ENCODE measurements around the gene PAPOLA. TPM values are rescaled to one million over a fixed set of nuclear protein-coding genes. Genes with fewer than 3 reads are reported as not detected.

Gene PAPOLA
- total and polyA plus RNA-seq, 9 of the 15 experiments (the other 6 are each of a cell fraction or from before 2014, with no cell fraction given): 51.1 to 199 (median 95.8) TPM

DNA sequence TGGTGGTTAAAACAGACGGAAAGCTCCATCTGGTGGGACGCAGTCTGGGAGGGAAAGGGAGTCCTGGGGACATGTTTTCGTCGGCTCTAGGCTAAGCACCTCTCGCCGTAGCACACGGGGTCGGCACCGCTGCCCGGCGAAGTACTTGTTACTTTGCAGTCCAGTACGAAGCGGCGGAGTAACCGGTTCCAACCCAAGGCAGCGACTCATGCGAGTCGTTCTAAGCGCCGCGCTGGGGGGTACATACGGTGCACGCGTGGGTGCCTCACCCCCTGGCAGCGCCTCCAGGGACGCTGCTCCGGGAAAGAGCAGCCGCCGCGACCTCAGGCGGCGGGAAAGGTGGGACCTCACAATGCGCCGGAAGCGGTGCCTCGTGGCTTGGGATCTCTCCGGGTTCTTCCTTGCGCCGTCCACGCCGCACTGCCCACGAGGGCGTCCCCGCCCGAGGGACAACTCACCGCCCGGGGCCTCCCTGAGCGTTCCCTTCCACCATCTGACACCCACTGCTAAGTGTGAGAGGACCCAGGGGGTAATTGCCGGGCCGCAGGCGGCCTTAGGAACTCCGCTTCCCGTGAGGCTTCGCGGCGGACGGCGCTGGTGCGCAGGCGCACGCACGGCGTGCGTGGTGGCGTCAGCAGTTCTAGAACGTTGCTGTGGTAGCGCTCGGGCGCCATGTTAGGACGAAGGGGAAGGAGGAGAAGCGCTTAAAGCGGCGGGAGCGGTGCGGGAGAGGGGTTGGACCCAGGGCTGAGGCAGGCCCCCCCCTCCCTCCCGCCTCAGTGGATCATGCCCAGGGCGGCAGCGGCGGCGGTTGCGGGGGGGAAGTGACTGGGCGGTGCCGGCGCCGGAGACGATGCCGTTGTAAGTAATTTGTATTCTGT, at the start of gene PAPOLA (continued):
- peak; percentile 88 for TF ChIP-seq HCFC1 (IDR thresholded peaks at IDR 0.05; ENCODE audit: low read depth, low read length)
- TF ChIP-seq, protein P1, sequence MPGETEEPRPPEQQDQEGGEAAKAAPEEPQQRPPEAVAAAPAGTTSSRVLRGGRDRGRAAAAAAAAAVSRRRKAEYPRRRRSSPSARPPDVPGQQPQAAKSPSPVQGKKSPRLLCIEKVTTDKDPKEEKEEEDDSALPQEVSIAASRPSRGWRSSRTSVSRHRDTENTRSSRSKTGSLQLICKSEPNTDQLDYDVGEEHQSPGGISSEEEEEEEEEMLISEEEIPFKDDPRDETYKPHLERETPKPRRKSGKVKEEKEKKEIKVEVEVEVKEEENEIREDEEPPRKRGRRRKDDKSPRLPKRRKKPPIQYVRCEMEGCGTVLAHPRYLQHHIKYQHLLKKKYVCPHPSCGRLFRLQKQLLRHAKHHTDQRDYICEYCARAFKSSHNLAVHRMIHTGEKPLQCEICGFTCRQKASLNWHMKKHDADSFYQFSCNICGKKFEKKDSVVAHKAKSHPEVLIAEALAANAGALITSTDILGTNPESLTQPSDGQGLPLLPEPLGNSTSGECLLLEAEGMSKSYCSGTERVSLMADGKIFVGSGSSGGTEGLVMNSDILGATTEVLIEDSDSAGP (CRISPR knock-in tag; IDR thresholded peaks at IDR 0.05): 0 out of 2 replicates have a peak, but pooled peaks have one; percentile 36
- TF ChIP-seq RFX7 (CRISPR knock-in tag; IDR thresholded peaks at IDR 0.05): no peak
- no peak for TF ChIP-seq CHD1 (IDR thresholded peaks at IDR 0.05; ENCODE audit: low read length)
- no peak for TF ChIP-seq NFATC3 (IDR thresholded peaks at IDR 0.05)
- TF ChIP-seq FOXA3 (CRISPR knock-in tag; conservative IDR thresholded peaks at IDR 0.05 in 1 of 2, IDR thresholded peaks at IDR 0.05 in 1 of 2): peak in 1 of 2 experiments; percentile 39; a peak in 1 of 4 replicates
- no peak for TF ChIP-seq GATAD2A (IDR thresholded peaks at IDR 0.05)
- no peak for TF ChIP-seq CBX2 (IDR thresholded peaks at IDR 0.05; ENCODE audit: insufficient read depth, low read length, poor library complexity, severe bottlenecking)
- peak; percentile 65 for TF ChIP-seq C11orf30 (IDR thresholded peaks at IDR 0.05; ENCODE audit: low read depth)
- no peak for TF ChIP-seq IFI16 (CRISPR knock-in tag; IDR thresholded peaks at IDR 0.05)
- no peak for TF ChIP-seq FUS (optimal IDR thresholded peaks at IDR 0.05; ENCODE audit: low read depth, low read length)
- TF ChIP-seq, protein P2, sequence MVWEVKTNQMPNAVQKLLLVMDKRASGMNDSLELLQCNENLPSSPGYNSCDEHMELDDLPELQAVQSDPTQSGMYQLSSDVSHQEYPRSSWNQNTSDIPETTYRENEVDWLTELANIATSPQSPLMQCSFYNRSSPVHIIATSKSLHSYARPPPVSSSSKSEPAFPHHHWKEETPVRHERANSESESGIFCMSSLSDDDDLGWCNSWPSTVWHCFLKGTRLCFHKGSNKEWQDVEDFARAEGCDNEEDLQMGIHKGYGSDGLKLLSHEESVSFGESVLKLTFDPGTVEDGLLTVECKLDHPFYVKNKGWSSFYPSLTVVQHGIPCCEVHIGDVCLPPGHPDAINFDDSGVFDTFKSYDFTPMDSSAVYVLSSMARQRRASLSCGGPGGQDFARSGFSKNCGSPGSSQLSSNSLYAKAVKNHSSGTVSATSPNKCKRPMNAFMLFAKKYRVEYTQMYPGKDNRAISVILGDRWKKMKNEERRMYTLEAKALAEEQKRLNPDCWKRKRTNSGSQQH (CRISPR knock-in tag; IDR thresholded peaks at IDR 0.05): no peak
- TF ChIP-seq NR1H2 (CRISPR knock-in tag; IDR thresholded peaks at IDR 0.05): 0 out of 2 replicates have a peak, but pooled peaks have one; percentile 64
- no peak for TF ChIP-seq ZNF584 (CRISPR knock-in tag; IDR thresholded peaks at IDR 0.05; ENCODE audit: low read depth)
- TF ChIP-seq RCOR1 (IDR thresholded peaks at IDR 0.05; ENCODE audit: borderline replicate concordance in 1 of 2, low read depth in 2 of 2, low read length in 2 of 2): no peak
- no peak for TF ChIP-seq RBM25 (IDR thresholded peaks at IDR 0.05; ENCODE audit: low read depth, low read length, severe bottlenecking)
- TF ChIP-seq, protein P3, sequence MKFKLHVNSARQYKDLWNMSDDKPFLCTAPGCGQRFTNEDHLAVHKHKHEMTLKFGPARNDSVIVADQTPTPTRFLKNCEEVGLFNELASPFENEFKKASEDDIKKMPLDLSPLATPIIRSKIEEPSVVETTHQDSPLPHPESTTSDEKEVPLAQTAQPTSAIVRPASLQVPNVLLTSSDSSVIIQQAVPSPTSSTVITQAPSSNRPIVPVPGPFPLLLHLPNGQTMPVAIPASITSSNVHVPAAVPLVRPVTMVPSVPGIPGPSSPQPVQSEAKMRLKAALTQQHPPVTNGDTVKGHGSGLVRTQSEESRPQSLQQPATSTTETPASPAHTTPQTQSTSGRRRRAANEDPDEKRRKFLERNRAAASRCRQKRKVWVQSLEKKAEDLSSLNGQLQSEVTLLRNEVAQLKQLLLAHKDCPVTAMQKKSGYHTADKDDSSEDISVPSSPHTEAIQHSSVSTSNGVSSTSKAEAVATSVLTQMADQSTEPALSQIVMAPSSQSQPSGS (CRISPR knock-in tag; IDR thresholded peaks at IDR 0.05): no peak
- TF ChIP-seq, protein P4, sequence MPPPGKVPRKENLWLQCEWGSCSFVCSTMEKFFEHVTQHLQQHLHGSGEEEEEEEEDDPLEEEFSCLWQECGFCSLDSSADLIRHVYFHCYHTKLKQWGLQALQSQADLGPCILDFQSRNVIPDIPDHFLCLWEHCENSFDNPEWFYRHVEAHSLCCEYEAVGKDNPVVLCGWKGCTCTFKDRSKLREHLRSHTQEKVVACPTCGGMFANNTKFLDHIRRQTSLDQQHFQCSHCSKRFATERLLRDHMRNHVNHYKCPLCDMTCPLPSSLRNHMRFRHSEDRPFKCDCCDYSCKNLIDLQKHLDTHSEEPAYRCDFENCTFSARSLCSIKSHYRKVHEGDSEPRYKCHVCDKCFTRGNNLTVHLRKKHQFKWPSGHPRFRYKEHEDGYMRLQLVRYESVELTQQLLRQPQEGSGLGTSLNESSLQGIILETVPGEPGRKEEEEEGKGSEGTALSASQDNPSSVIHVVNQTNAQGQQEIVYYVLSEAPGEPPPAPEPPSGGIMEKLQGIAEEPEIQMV (tag; conservative IDR thresholded peaks at IDR 0.05; ENCODE audit: low read depth): no peak
- TF ChIP-seq ZNF232 (CRISPR knock-in tag; IDR thresholded peaks at IDR 0.05): peak; percentile 51; the same call in 1 of the 2 replicates
- TF ChIP-seq PHF8 (IDR thresholded peaks at IDR 0.05; ENCODE audit: borderline replicate concordance, low read length): peak; percentile 90
- no peak for TF ChIP-seq ADNP (tag; IDR thresholded peaks at IDR 0.05)
- TF ChIP-seq BMI1 (IDR thresholded peaks at IDR 0.05; ENCODE audit: low read length): no peak

Data from K562 (cell line).